Measurements from ENCODE around the gene SLC35B1.

DNA sequence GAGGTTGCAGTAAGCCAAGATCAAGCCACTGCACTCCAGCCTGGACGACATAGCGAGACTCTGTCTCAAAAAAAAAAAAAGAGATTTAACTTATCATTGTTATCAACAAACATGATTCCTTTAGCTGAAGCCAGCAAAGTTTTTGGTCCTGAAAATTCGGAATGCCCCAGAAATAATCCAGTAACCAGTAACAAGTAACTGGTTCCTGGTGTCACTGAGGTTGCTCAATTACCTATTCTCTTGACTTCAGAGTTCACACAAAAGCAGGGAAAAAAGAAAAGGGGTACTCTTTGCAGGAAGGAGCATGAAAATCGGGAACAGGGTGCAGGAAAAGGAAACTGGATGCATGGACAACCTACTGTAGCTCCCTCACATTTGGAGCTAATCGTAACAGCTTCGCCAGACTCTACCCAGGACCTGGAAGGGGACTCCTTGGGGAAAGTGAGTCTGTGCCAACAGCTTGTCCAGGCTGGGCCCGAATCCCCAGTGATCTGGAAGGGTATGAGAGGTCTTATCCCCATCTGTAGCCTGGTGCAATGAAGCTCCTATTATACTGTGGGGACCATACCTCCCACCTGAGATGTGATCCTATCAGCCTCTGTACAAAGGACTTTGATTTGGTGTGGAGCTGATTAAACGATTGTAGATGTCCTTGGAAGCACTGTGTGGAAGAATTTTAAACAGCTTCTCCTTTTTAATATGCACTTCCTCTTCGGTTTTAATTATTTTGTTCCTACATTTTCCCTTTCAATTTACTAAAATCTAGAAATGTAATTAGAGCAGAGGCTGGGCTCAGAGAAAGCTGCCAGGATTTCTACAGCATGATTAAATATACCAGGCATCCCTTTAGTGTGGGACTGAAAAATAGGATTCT is 26.4 kb downstream of the SLC35B1 start:
- TF ChIP-seq CTCF (IDR thresholded peaks at IDR 0.05; ENCODE audit: low read length) (no peak), EZH2 (IDR thresholded peaks at IDR 0.05; ENCODE audit: borderline replicate concordance, low read length) (no peak)
